Keratinocyte (primary cell): ENCODE data around the gene GFM2. TPM values are rescaled to one million over a fixed set of nuclear protein-coding genes. Genes with fewer than 3 reads are reported as not detected.

Source experiments
- DNase-seq: peaks from one replicate; pipeline ENCODE4 v3.0.0-alpha.2; 2011; ENCODE audit warnings: low read depth, missing footprints, low spot score
- FAIRE-seq: peaks from 2 replicates; lab custom pipeline; 2011; peaks lifted over from hg19 to GRCh38; lab: Jason Lieb, UNC
- H2AFZ ChIP-seq: 2 replicates; pipeline ENCODE4 v1.6.0; 2012; ENCODE audit warnings: low read length, control low read depth, inconsistent platforms; ENCODE audit not compliant: control insufficient read depth
- H3K27ac ChIP-seq: 2 replicates; pipeline ENCODE4 v1.5.1; 2011; ENCODE audit warnings: low read length; ENCODE audit not compliant: control insufficient read depth, insufficient read depth
- H3K27me3 ChIP-seq: 3 replicates; pipeline ENCODE4 v1.6.0; 2011; ENCODE audit warnings: low read length; ENCODE audit not compliant: control insufficient read depth, insufficient read depth; ENCODE audit errors: extremely low read depth
- H3K36me3 ChIP-seq, 2 experiments: 2 replicates in 1 of 2; 3 replicates in 1 of 2; pipeline ENCODE4 v1.5.1; 2011; ENCODE audit warnings: low read length in 2 of 2, mild to moderate bottlenecking in 1 of 2; ENCODE audit not compliant: control insufficient read depth in 2 of 2, insufficient read depth in 2 of 2; ENCODE audit errors: extremely low read depth in 1 of 2
- H3K4me1 ChIP-seq: 3 replicates; pipeline ENCODE4 v1.5.1; 2011; ENCODE audit warnings: low read length; ENCODE audit not compliant: control insufficient read depth, insufficient read depth; ENCODE audit errors: extremely low read depth
- H3K4me2 ChIP-seq: 3 replicates; pipeline ENCODE4 v1.6.0; 2011; ENCODE audit warnings: low read depth, low read length; ENCODE audit not compliant: control insufficient read depth, insufficient read depth; ENCODE audit errors: extremely low read depth
- H3K4me3 ChIP-seq, 3 experiments: fragments of 200-600 bp in 1 of 3; sonication (generic) in 1 of 3; 2 replicates in 2 of 3; 3 replicates in 1 of 3; pipeline ENCODE4 v1.5.1; 2011 to 2016; ENCODE audit warnings: low read length in 3 of 3, mild to moderate bottlenecking in 3 of 3, control low read depth in 2 of 3, inconsistent platforms in 1 of 3, low read depth in 1 of 3, mixed read lengths in 1 of 3, mixed run types in 1 of 3, moderate library complexity in 1 of 3; ENCODE audit not compliant: control insufficient read depth in 2 of 3, insufficient read depth in 2 of 3; ENCODE audit errors: extremely low read depth in 1 of 3
- H3K79me2 ChIP-seq: 2 replicates; pipeline ENCODE4 v1.6.0; 2012; ENCODE audit warnings: low read length; ENCODE audit not compliant: control insufficient read depth, insufficient read depth
- H3K9ac ChIP-seq: 3 replicates; pipeline ENCODE4 v1.6.0; 2011; ENCODE audit warnings: low read length; ENCODE audit not compliant: control insufficient read depth, insufficient read depth; ENCODE audit errors: extremely low read depth
- H3K9me1 ChIP-seq: 3 replicates; pipeline ENCODE4 v1.6.0; 2011; ENCODE audit warnings: low read length; ENCODE audit not compliant: control insufficient read depth, insufficient read depth; ENCODE audit errors: extremely low read depth
- H3K9me3 ChIP-seq: 2 replicates; pipeline ENCODE4 v1.5.1; 2012; ENCODE audit warnings: low read depth, low read length; ENCODE audit not compliant: control insufficient read depth
- H4K20me1 ChIP-seq: 3 replicates; pipeline ENCODE4 v1.6.0; 2011; ENCODE audit warnings: low read length; ENCODE audit not compliant: control insufficient read depth, insufficient read depth; ENCODE audit errors: extremely low read depth
- EZH2 ChIP-seq: IDR thresholded peaks from one replicate; pipeline ENCODE4 v1.6.1; 2012; ENCODE audit warnings: inconsistent platforms, mild to moderate bottlenecking, low read length, moderate library complexity
- dilution Hi-C: fragments of 300-500 bp; cut with MboI; formaldehyde crosslinking; loops from one replicate; pipeline ENCODE4 v1.7.0; 2020; ENCODE audit warnings: low sequenced_read_pairs; ENCODE audit not compliant: extremely low pct_ligation_motif_present
- polyA plus RNA-seq, 5 experiments: library from polyadenylated mRNA; depleted of rRNA in 3 of 5; stranded (reverse) in 3 of 5; stranded (forward) in 1 of 5; unstranded in 1 of 5; fragments of >200 nt; gene quantifications; 1 replicate in 1 of 5; 2 replicates in 3 of 5; 3 replicates in 1 of 5; pipeline versions ENCODE4 v1.2.1 to v1.2.3, GENCODE V29; 2011 to 2012; ENCODE audit warnings: missing spikeins in 2 of 5, low read depth in 1 of 5, low replicate concordance in 1 of 5
- TF ChIP-seq, protein P1 (sequence below), 3 experiments: IDR thresholded peaks in 1 of 3; conservative IDR thresholded peaks in 1 of 3; optimal IDR thresholded peaks in 1 of 3; 2 replicates in 2 of 3; 3 replicates in 1 of 3; pipeline versions ENCODE3 to v1.5.1; 2011; ENCODE audit warnings: low read length in 3 of 3, mild to moderate bottlenecking in 3 of 3, moderate library complexity in 2 of 3, control low read depth in 1 of 3, inconsistent platforms in 1 of 3; ENCODE audit not compliant: insufficient read depth in 2 of 3; ENCODE audit errors: extremely low read depth in 1 of 3

GFM2 gene
- polyA plus RNA-seq, 1 donor (not counting 4 experiments of a cell fraction or from before 2014, with no cell fraction given): 55.4 TPM

GRCh38 chr5:74736759-74737158 lies 30.2 kb downstream of the GFM2 start:
- DNase-seq (no peak), FAIRE-seq (no peak)
- TF ChIP-seq EZH2: no peak
- TF ChIP-seq, protein P1, sequence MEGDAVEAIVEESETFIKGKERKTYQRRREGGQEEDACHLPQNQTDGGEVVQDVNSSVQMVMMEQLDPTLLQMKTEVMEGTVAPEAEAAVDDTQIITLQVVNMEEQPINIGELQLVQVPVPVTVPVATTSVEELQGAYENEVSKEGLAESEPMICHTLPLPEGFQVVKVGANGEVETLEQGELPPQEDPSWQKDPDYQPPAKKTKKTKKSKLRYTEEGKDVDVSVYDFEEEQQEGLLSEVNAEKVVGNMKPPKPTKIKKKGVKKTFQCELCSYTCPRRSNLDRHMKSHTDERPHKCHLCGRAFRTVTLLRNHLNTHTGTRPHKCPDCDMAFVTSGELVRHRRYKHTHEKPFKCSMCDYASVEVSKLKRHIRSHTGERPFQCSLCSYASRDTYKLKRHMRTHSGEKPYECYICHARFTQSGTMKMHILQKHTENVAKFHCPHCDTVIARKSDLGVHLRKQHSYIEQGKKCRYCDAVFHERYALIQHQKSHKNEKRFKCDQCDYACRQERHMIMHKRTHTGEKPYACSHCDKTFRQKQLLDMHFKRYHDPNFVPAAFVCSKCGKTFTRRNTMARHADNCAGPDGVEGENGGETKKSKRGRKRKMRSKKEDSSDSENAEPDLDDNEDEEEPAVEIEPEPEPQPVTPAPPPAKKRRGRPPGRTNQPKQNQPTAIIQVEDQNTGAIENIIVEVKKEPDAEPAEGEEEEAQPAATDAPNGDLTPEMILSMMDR (optimal IDR thresholded peaks at IDR 0.05 in 1 of 3, IDR thresholded peaks at IDR 0.05 in 1 of 3, conservative IDR thresholded peaks at IDR 0.05 in 1 of 3; ENCODE audit: extremely low read depth in 1 of 3, insufficient read depth in 2 of 3, low read length in 3 of 3): no peak
- peaks cover 2 to 13% of the 10 kb centered on the region in 2 experiments for H3K36me3 ChIP-seq
- no peak overlapping the region for H3K4me2 ChIP-seq
- no peaks in the 10 kb centered on the region for H4K20me1 ChIP-seq
- no peak overlapping the region for H2AFZ ChIP-seq
- no peak overlapping the region for H3K4me3 ChIP-seq
- no peaks in the 10 kb centered on the region for H3K79me2 ChIP-seq
- H3K27me3 ChIP-seq: no peaks in the 10 kb centered on the region
- no peaks in the 10 kb centered on the region for H3K9me3 ChIP-seq
- H3K4me1 ChIP-seq: no peaks in the 10 kb centered on the region
- no peaks in the 10 kb centered on the region for H3K9me1 ChIP-seq
- H3K27ac ChIP-seq: no peak overlapping the region
- dilution Hi-C loops: no loop called here
- H3K9ac ChIP-seq: no peak overlapping the region

GRCh38 chr5:74725331-74725730 lies 41.6 kb downstream of the GFM2 start:
- Histone ChIP-seq H3K4me2 (no peak overlapping the region), H3K36me3 (peaks cover 16 to 23% of the 10 kb centered on the region in 2 experiments), H4K20me1 (no peaks in the 10 kb centered on the region), H3K79me2 (no peaks in the 10 kb centered on the region), H3K9ac (no peak overlapping the region), H3K9me1 (no peaks in the 10 kb centered on the region), H3K27ac (no peak overlapping the region), H2AFZ (no peak overlapping the region), H3K4me1 (no peaks in the 10 kb centered on the region), H3K9me3 (no peaks in the 10 kb centered on the region), H3K27me3 (no peaks in the 10 kb centered on the region), H3K4me3 (no peak overlapping the region)
- dilution Hi-C loops: no loop called here
- DNase-seq (no peak), FAIRE-seq (no peak)
- TF ChIP-seq, protein P1 (optimal IDR thresholded peaks at IDR 0.05 in 1 of 3, IDR thresholded peaks at IDR 0.05 in 1 of 3, conservative IDR thresholded peaks at IDR 0.05 in 1 of 3; ENCODE audit: extremely low read depth in 1 of 3, insufficient read depth in 2 of 3, low read length in 3 of 3): no peak
- no peak for TF ChIP-seq EZH2
